Stimulated activated CD8-positive, alpha-beta memory T cell treated with anti-CD3 and anti-CD28 coated beads, Interleukin-7, amount 100 ng/mL, for 48 hours (primary cell): ENCODE measurements around the gene ZBP1.

Source experiments
- DNase-seq, 2 donors: peaks; one replicate each; pipeline ENCODE4 v3.0.0-alpha.2; 2020; ENCODE audit warnings: low read depth in 1 of 2; ENCODE audit errors: extremely low read depth in 1 of 2

Gene ZBP1

DNA sequence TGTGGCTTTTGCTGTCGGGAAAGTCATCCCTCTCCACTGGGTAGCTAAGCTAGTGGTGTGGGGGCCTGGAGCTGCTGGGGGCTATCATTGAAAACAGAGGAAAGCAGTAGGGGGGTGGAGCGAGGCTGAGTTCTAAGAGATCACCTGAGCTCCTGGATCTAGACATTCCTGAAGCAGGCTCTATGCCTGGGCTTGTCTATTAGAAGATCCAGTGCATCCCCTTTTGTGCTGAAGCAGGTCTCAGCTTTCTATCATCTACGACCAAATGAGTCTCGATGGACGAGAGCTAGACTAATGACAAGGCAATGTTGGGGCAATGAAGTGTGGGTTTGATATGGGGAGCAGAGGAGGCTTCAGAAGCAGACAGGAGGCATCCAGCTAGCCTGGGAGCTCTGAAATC, 18.5 kb downstream of the ZBP1 start:
- DNase-seq = no peak

DNA sequence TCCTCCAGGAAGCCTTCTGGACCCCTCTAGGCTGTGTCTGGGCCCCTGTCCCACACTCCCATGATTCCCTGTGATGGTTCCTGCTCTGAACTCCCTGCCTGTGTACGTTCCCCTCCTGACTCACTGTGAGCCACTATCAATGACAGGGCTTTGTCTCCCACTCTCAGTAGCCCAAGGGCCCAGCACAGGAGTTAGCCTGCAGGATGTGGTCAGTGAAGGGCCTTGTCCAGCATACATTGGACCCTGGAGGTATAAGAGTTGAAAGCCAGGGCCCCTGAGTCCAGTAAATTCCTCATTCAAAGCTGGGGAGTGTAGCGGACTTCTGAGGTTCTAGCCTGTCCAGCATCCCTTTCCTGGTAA, 19.0 kb downstream of the ZBP1 start:
- no peak for DNase-seq

DNA sequence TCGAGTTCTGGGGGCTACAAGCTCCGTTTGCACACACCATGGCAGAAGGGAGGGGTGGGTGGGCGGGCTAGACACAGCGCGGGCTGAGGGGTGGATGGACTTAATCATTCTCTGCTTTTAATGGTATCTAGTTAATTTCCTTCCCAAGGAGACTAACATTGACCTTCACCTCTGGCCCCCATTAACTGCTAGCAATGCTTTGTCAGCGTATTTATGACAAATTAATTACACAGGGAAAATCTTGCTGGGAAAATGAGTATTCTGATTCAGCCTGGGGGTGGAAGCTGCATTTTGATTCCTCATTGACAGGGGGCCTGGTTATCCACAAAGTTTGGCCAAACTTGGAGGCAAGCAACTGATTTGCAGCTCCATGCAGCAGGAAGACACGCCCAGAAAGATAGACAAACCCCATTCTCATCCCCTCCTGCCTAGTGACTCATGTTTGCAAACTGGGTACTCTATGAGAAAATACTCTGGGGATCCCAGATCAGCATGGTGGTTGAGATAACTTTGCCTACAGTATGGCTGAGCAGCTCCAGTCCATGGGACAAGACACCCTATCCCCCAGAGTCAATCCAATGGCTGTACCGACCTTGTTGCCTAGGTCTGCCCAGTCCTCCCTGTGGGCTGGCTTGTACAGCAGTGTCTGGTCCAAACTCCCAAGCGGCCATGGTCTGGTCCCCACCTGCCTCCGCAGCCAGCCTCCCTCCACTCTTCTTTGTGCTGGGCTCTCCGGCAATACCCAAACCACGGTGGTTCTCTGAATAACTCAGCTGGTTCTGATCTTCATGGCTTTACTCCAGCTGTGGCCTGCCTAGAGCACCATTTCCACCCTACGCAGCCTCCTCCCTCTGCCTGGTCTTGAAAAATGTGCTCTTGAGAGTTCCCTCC, 19.7 kb downstream of the ZBP1 start:
- DNase-seq = no peak

DNA sequence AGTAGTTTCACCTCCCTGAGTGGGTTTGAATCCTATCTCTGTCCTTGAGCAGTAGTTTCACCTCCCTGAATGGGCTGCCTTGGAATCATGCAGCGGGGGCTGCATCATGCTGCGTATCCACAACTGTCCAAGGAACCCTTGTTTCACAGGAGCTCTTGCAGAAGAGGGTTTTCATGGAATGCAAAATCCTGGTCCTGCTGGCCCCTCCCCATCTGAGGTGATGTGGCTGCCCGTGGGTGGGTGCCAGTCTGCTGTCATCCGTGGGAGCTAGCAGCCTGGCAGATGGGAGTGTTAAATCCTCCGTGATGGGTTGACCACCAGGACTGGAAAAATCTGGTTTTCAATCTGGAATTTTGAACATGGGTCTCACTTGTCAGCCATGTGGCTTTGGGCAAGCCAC, 21.7 kb downstream of the ZBP1 start:
- no peak for DNase-seq

DNA sequence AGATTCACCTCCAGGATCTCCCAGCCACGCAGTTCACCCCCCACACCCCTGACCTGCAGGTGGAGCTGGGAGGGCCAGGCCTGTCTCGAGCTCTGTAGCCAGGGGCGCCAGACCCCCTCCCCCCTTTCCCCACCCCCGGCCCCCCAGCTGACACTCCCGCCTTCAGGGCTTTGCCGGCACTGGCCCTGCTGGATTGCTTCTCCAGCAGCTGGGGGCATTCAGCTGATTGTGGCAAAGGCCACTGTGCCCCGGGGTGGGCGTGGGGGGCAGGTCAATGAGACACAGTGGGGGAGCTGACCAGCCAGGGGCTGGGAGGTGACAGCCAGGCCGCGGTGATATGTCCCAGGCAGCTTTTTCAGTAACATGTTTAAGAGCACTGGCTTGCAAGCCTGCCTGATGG, 22.2 kb downstream of the ZBP1 start:
- DNase-seq = no peak

DNA sequence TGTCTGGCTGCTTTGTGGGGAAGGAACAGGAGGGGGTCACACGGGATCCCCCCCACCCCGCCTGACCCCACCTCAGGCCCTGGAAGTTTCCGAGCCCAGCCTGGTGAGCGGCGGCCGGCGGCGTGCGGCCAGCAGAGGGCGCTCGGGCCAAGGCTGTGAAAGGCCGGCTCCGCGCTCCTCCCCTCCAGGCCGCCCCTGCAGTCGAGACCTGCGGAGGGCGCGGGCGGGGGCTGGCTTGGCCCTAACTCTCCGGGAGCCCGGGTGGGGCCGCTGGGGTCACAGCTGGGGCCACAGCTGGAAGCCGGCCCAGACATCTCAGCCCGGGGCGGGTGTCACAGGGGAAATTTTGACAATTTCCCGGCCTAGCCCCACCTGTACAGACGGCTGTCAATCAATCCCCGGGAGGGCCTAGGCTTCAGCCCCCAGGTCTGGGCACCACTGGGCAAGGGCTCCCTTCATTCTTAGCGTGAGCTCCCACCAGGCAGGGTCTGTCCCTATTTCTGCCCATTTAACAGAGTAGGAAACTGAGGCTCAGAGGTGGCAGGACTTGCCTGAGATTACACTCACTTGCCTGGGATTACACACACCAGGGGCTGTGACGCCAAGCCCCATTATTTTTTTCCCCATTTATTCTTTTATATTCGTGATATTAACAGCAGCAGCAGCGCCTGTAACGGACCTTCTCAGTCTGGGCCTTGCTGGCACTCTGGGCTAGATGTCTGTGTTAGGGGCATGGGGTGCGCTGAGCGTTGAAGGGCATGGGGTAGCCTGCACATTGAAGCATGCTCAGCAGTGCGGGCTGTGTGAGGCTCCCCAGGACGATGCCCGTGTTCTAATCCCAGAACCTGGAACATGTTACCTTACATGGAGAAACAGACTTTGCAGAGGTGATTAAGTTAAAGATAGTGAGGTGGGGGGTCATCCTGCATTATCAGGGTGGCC, 23.0 kb downstream of the ZBP1 start:
- DNase-seq = peak; percentile 30 to 49

DNA sequence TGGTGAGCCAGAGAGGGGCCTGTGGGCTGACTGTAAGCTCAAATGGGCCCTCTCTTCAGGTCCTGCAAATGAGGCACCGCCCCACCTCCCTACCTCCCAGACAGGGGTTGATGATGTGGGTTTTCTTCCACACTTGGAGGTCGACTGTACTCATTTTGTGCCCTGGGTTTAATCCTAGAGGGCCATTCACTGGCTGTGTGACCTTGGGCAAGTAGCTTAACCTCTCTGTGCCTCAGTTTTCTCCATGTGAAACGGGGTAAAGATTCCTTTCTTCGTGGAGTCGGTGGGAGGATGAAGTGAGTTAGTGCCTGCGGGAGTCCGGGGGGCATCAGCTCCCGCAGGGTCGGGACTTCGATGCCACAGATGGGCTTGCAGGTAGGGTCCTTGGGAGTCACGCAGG, 23.9 kb downstream of the ZBP1 start:
- DNase-seq = no peak

DNA sequence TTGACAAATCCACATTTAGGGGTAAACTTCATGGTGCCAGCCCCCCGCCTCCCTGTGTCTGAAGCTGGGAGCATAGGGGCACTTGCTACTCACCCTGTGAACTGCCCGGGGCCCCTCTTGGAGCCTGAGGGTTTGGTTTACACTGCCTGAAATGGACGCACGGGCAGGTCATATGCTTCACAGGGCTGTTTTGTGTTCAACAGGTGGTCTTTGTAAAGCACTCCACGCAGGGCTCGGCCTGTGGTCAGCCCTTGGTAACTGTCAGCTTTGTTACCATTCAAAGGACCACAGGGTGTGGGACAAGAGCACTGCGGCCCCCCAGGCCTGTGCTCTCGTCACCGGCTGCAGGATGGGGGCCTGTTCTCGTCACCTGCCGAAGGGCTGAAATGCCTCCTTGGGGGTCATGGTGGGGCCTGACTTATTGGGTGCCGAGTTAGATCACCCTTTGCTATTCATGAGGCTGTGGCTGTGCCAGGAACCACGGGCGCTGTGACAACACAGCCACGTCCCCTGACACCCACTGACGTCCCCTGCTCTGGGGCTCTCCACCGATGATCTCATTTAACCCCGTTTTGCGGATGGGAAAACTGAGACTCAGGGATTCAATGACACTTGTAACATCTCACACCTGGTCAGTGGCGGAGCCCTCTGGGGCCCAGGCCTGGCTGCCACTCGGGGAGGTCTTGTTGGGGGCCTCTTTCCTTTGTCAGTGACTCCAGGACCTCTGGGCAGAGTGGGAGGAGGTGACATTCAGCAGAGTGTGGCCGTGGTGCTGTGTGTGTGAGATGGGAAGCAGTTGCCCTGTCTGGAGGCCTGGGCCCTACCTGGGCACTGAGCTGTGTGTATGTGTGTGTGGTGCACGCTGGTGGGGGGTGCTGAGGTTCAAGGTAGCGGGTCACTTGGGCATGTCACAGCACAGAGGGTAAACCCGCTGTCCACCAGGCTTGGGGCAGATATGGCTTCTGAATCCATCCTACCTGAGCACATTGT, 24.9 kb downstream of the ZBP1 start:
- DNase-seq = no peak

DNA sequence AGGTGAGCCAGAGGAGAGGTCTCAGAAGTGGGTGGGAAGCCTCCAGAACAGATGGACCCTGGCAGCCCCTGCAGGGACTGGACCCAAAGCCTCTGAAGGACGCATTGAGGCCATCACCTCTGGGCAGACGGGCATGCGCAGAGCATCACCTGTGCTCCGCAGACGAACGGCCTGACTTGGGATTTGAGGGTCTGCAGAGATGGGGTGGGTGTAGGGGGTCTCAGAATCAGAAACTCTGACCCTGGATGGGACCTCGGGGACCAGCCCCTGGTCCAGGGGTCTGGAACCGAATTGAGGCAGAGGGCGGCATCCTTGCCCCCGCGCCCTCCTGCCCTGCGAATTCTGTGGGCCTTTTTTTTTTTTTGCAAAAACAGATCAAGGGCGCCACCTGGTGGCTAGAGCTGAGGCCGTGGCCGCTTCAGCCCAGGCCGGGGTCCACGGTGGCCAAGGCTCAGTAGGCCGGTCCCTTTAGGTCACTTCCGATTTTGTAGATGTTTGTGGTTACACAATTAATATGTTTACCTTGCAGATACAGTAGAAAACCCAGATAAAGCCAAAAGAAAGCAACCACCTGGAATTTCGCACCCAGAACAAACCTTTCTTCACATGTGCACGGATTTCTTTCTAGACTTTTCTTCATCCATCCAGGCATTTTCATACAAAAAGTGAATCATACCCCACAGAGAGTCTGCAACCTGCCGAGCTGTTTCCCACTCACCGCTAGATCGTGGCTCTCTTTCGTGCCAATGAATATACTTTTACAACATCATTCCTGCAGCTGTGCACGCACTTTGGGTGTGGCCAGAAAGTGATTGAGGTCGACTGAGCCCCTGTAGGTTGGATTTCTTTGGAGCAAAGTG, 25.9 kb downstream of the ZBP1 start:
- DNase-seq = no peak

DNA sequence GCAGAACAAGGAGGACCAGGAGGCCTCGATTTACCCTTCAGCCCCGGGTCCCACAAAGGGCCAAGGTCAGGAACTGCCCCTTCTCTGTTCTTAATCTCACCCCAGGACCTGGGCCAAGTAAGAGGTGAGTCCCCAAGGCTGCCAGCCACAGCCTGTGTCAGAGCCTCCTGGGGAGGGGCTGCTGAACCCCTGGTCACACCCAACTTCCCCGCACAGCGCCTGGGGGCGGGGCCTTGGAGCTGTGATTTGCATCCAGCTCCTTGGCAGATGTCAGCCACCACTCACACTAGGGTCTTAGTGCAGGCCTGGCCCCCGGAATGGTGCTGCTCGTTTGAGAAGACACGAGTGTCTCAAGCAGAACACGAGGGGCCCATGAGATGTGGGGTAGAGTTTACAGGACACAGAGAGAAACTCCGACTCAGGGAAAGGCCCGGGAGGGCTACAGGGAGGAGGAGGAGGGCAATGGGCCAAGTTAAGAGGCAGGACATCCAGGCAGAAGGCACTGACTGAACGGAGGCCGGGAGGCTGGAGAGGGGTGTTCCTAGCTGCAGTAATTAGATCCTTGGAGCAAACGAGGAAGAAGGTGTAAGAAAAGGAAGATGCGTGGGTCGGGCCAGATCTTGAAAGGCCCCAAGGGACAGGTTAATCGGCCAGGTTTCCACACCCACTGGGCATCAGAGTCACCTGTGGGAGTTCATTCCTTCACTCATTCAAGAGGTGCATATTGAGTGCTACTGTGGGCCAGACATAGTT, 26.9 kb downstream of the ZBP1 start:
- DNase-seq = no peak

DNA sequence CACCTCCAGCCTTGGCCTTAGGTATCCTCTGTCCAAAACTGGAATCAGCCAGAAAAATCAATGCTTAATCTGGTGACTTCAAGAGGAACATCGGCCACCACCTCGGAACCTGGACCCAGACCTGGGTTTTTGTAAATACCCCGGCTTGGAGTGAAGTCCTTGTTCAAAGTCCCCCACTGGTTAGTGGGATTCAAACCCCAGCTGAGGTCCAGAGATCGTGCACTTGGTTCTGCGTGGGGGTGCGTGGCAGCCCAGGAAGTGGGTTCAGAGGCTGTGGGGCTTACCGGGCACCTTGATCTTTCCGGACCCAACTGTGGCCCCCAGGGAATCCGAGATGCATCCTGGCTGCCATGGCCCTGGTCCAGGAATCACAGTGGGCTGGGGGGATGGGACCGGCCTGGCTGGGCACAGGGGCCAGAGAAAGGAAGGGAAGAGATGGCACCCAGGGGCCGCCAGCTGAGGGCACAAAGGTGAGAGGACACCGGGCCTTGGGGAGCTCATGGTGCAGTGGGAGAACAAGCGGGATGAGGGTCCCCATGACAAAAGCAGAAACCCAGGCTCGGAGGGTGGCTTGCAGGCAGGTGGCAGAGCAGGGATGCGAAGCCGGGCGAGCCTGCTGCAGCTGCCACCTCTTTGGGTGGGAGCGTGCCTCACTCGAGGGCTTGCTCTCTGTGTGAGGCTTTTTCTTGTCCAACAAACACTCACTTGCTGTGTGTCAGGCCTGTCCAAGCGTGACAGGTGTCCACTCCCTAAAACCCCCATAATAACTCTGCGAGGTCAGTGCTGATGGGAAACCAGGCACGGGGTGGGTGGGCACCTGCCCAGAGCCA, 27.7 kb downstream of the ZBP1 start:
- DNase-seq = no peak

DNA sequence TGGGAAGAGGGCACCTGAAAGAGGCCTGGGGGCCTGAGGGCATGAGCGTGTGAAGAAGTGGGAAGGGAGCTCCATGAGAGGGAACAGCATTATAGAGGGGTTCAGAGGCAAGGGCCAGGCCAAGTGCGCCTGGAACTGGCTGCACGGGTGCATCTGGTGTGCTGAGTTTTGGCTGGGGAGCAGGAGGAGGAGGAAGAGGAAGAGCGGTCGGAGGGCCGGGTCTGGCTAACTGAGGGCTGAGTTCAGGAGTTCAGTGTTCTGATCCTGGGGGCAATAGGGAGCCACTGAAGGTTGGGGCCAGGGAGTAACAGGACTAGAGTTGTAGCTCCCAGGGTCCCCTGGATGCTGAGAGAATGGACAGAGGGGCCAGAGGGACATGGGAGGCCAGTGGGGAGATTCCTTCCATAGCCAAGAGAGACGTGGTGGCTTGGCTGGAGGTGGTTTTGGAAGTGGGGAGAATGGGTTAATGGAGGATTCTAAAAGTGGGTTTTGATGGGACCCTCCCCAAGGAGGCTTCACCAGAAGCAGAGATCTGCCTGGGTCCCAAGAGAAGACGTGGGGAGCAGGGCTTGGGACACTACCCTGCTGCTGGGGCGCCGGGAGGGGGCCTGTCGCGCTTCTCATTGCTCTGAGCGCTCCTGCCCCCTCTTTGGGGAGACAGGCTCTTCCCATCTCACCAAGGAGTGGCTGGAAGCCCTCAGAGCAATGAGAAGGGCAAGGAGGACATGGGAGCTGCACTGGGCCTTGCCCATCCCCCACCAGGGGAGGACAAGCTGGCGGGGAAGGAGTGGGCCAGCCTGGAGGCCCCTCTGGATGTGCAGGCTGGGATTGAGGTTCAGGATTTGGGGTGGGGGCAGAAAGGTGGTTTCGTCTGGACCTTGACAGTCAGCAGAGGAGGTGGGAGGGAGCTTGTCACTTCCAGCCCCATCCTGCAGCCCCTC, 28.7 kb downstream of the ZBP1 start:
- DNase-seq = no peak

DNA sequence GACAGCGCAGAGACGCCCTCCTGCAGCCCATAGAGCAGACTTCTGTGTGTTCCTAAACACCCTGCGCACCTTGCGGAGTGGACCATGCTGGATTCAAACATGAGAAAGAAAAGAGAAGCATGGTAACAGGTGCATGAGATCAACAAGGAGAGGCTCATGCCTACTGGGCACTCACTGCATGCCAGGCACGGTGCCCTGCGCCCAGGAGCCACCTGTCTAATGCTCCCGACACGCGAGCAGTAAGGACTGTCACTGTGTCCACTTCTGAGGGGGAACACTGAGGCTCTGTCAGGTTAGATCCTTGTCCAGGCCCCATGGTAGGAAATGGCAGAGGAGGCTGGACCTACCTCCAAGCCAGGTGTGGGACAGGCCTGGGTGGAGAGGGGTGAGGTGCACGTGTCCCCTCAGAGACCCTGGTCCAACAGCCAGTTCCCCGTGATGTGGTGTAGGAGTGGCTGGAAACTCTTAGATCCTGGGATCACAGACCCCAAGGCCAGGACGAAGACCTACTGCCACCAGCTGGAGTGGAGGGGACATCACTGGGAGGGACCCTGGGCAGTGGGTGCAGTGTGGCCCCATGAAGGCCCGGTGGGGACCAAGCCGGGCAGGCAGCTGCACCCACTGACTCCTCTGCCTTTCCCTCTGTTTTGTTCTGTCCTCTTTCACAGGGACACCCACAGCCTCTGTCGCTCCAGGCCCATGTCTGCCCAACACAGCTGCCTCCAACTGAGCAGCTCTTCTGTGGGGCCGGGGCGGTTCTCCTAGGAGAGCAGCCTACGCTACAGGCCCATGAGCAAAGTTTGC, 29.5 kb downstream of the ZBP1 start:
- DNase-seq = no peak

DNA sequence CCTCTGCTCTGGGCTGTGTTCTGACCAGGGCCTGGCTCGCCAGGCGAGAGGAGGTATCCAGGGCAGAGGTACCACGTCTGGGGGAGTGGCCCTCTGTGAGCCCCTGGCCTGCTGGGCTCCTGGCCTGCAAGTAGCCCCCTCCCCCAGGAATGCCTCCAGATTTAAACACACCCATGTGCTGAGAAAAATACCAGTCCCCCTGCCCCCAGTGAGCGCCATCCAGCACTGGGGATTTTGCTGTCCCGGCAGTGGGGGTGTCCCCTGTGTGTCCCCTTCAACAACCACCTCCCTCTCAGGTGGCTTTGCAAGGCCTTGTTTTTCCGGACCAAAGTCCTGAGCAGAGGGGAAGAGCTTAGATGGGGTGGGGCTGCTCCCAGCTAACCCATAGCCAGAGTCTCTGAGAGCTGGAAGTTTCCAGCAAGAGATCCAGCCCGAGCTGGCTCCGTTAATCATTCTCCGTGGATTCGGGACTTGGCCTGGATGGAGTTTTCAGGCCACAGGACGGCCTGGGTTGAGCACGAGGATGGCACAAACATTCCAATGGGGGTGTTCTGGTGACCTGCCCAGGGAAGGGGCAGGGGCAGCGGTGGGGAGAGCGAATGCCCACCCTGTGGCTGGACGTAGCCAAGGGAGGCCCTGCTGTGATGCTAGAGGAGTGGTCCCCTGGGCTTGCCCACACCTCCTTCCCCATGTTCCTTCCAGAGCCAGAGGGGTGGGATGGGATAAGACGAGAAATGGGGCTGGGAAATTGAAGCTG, 30.3 kb downstream of the ZBP1 start:
- no peak for DNase-seq

DNA sequence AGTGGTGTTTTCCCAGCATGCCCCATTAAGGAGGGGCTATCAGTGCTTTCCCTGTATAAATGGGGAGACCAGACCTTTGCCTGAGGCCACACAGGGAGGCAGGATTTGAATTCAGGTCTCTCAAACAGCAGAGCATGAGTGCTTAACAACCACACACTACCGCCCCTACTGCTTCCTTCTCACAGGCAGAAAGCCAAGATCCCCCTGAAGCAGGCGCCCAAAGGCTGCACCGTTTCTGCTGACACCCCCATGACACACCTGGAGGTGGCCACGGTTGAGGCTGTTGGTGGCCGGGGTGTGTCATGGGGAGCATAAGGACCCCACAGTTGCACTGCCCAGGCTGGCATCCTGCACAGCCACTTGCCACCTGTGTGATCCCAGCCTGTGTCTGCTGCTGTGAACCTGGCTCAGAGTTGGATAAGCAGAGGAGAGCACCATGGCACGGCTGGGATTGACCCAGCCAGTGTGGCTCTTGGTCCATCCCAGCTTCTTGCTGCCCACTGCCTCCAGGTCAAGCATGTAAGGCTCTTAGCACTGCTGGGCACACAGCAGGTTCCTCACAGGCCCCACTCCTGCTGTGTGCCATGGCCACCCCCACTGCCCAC, 31.0 kb downstream of the ZBP1 start:
- DNase-seq = no peak
